GM19455 (cell line): ENCODE data around the gene CSNK1E.
"Not testable (repeated sequence)": the region's sequence is repeated elsewhere in the genome, so short reads cannot be mapped to it uniquely, and the experiment has no call there.

Source experiments
- ATAC-seq: cut with Tn5 transposase; IDR thresholded peaks from one replicate; pipeline ENCODE4 v1.9.1; 2021; ENCODE audit not compliant: unreplicated experiment

CSNK1E gene

GRCh38 chr22:38317122-38317994 lies at the start of gene CSNK1E:
TSS of gene CSNK1E (minus strand) at chr22:38317433. CDS start at chr22:38314157, 3,276 bp downstream.
- no peak for ATAC-seq

- not testable (repeated sequence) for ATAC-seq
Observed at GRCh38 chr22:38365829-38366228, 48.6 kb upstream of the CSNK1E start.

DNA sequence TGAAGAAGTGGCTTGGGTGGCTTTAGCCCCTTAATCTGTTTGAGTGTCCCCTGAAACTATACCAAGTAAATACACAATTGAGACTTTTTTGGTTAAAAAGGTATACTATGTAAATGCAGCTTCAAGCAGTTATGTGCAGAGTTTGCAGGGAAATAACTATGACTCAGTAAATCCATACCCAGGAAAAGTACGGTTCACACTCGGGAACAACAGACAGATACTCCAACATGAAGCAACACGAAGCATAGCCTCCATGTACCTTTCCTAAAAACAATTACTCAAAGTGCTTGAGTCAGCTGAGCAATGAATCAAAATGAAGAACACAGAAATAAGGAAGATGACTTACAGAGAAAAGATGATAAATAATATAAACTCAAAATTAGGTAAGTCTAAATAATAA lies 47.9 kb upstream of the CSNK1E start:
- ATAC-seq = not testable (repeated sequence)

DNA sequence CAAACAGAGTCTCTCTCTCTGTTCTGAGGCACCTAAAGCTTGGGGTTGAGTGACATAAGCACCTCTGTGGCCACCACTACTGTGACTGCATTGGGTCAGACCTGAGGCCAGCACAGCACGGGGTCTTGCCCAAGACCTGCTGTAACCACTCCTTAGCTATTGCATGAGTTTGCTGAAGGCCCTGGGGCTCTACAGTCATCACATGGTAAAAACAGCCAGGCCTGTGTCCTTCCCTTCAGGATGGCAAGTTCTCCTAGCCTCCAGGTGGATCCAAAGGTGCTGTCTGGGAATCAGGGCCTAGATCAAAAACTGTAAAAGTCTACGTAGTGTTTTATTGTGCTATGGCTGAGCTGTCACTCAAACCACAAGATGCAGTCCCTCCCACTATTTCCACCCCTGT lies 43.3 kb upstream of the CSNK1E start:
- ATAC-seq = not testable (repeated sequence)

DNA sequence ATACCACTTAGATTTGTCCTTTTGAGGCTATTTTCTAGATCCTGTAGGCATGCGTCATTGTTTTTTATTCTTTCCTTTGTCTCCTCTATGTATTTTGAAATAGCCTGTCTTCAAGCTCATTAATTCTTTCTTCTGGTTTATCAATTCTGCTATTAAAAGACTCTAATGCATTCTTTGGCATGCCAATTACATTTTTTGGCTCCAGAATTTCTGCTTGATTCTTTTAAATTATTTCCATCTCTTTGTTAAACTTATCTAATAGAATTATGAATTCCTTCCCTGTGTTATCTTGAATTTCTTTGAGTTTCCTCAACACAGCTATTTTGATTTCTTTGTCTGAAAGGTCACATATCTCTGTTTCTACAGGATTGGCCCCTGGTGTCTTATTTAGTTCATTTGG lies 42.6 kb upstream of the CSNK1E start:
- ATAC-seq = not testable (repeated sequence)

GRCh38 chr22:38357971-38358370 lies 40.7 kb upstream of the CSNK1E start:
- ATAC-seq = not testable (repeated sequence)

DNA sequence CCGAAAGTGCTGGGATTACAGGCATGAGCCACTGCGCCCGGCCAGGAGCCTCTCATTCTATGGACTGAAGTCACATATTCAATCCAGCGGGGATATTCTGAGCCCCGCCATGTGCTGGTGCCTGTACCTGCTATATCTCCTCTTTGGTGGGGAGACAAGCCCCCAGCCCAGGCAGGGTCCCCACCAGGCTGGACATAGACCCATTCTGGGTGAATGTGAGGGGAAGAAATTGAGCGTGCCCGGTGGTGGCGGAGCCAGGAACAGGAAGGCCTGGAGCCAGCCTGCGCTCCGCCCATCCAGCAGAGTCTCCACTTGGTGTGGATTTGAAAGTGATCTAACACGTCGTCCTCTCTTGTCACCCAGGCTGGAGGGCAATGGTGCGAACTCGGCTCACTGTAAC lies 38.0 kb upstream of the CSNK1E start:
- ATAC-seq = no peak

- no peak for ATAC-seq
Observed at GRCh38 chr22:38353701-38354100, 36.5 kb upstream of the CSNK1E start.

- no peak for ATAC-seq
Observed at GRCh38 chr22:38353142-38353629, 36.0 kb upstream of the CSNK1E start.

GRCh38 chr22:38352436-38352835 lies 35.2 kb upstream of the CSNK1E start:
- no peak for ATAC-seq

DNA sequence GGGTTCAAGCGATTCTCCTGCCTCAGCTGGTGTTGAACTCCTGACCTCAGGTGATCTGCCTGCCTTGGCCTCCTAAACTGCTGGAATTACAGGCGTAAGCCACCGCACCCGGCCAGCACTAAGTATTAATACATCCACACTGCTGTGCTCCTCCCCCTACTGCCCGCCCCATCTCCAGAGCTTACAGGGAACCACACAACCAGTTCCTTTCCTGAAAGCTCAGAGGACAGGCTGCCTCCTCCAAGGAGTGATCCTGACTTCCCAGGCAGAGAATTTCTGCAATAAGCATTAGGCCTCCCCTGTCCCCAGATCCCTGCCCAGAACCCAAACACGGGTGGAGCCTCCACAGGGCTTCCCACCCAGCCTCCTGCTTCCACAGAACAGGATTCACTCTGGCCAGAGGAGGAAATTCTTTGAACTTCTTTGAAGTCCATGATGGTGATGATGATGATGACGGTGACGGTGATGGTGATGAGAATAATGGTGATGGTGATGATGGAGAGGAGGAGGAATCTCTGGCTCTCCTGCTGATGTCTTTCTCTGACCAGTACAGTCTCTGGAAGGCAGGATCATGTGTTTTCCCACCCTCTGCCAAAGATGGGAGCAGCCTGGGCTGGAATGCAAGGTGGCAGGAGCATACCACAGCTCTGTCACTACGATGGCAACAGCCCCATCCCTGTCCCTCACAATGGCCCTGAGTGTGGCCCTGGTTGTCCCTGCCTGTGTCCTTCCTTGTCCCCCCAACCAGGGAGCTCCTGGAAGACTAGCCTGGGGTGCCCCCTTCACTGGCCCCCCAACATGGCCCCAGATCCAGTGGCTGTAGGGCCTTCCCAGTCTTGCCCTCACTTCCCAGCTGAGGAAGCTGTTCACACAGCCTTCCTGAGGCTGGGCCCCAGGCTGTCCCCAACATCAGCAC lies 33.5 kb upstream of the CSNK1E start:
- no peak for ATAC-seq

DNA sequence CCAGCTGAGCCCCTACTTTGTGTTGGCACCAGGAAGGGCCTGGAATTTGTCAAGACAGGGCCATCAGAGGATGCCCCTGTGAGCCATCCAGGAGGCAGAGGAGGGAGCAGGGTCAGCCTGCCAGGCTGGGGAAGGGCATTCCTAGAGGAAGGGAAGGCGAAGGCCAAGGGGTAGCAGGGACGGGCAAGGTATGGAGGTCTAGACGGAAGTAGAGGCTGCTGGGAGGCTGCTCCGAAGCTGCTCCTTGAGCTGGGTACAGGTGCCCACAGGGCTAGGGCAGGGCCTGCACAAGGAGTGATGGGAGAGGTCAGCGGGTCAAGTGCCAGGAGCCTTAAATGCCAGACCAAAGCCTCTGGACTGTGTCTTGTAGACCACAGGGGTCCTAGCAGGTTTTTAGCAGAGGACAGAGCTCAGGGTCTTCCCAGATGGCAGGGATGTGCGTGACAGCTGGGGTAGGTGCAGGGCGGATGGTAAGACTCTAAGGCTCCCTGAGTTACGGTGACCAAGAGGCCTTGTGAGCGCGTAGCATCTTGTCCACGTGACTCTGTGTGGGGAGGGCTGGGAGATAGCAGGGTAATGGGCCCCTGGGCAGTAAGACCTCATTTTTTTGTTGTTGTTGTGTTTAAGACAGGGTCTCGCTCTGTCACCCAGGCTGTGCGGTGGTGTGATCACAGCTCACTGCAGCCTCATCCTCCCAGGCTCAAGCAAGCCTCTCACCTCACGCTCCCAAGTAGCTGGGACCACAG lies 31.7 kb upstream of the CSNK1E start:
- no peak for ATAC-seq

DNA sequence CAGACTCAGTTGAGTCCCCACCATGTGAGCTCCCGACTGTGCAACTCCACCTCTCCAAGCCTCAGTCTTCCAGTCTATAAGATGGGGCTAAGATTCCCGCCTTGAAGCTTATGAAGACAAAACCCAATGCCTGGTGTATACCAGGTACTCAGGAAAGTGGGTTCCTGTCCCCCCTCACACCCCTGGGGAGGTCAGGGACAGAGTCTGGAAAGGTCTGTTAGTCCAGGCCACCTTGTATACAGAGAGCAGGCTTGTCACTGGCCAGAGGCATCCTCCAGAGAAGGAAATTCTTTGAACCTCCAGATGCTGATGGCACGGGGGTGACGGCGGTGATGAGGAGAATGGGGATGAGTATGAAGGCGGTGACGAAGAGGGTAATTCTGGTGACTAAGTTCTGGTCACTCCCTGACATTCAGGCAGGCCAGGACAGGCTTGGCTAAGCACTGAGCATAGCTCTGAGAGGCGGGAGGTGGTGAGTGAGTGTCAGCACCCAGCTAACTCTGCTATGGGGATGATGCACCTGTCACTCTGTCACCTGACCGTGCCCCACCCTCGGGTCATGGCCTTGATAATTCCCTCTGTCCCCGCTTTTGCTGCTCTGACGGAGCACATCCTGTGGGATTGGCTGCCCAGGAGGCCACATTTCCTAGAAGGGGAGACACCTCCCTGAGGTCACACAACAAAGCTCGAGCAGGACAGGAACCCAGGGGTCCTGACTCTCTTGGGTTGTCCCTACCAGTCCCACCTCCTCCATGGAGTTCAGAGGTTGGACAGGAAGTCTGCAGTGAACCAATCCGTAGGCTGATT lies 30.9 kb upstream of the CSNK1E start:
- no peak for ATAC-seq

DNA sequence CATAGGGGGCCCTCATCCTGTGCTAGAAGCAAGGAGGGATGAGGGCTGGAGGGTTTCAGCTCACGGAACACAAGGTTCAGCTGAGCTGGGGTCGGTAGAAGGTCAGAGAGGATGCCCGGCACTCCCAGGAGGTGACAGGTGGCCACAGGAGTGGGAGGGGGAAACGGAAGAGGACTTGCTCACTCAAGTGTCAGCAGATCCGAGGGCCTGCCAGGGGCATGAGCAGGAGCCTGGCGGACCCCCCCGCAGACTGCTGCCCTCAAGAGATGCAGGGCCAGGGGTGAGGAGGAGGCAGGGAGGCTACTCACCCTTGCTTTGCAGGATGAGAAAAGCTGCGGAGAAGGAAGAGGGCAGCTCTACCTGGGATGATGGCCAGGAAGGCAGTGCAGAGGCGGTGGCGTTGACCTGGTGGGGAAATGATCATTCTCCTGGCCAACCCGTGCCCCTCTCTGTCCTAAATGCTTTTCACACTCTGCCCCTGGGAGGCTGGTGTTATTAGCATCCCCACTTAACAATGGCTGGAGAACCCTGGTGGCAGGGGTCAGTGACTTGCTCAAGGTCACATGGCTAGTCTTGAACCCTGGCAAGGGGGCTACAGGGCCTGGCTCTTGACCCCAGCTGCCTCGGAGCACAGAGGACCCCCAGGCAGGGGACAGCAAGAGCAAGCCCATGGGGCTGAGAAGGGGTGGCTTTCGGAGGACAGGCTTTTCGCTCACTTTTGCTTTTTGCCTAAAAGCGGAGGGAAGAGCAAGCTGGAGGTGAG lies 30.1 kb upstream of the CSNK1E start:
- no peak for ATAC-seq

- ATAC-seq = no peak
Observed at GRCh38 chr22:38346506-38346905, 29.3 kb upstream of the CSNK1E start.

DNA sequence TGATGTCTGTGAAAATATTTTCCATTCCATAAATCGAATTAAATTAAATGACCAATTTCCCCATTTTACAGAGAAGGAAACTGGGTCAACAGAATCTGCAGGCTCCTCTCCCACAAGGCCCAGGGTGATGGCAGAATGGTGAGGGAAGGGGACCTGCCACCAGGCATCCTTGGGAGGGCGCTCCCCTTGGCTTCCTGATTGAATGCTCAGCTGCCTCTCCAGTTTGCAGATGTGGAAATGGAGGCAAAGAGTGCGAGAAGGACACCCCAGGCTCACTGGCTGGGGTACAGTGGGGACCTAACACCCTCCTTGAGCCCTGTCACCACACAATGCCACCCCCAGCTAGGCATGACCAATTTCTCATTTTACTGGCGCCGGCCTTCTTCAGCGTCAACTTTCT lies 28.5 kb upstream of the CSNK1E start:
- ATAC-seq = no peak

GRCh38 chr22:38339893-38340292 lies 22.7 kb upstream of the CSNK1E start:
- not testable (repeated sequence) for ATAC-seq

GRCh38 chr22:38338772-38339379 lies 21.6 kb upstream of the CSNK1E start:
- ATAC-seq = no peak

DNA sequence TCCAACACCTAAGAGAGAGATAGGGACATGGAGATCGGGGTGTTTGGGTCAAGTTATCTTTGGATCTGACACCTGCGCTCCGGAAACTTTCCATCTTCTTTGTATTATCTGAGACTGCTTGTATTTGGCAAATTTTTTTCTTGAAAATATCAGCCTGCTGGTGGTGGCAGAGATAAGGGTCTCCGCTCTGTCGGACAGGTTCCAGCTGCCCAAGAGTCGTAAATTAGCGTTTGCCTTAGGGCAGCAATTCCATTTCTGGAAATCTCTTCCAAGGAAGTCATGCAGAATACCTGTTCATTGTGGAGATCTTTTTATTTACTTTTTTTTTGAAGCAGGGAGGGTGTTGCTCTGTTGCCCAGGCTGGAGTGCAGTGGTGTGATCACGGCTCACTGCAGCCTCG lies 19.5 kb upstream of the CSNK1E start:
- ATAC-seq = no peak
